ENCODE data around the gene GPR158.

Gene GPR158

DNA sequence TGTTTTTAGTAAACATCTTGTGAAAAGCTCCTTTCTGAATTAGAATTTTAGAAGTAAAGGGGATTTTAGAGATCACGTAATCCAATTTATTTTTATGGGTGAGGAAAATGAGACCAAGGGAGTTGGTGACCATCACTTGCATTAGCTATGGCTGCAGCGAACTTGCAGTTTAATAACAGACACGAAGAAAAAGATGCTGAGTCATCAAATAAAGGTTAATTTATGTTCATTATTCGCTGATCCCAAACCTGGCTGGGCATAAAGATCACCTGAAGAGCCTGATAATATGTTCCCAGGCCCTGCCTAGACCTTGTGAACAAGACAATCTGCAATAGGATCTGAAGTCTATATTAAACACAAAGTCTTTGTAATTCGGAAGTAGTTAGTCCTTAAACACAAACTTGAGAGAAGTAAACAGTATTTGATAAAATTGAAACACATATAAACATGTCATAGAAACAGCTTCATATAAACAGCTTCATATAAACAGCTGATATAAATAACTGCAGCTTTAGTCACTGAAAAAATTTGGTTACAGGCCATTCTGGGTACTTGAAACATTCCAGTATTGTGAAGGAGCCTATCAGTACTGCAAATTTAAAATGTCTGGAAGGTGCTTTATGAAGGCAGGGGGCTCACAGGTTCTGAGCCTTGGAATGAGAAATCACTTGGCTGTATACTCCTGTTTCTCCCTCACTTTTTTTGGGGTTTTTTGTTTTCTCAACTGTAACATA, 16.5 kb downstream of the GPR158 start:
- Histone ChIP-seq H3K36me3 (ENCODE audit: low read depth) (no peaks in the 10 kb centered on the region), H3K9me3 (ENCODE audit: severe bottlenecking) (no peaks in the 10 kb centered on the region), H3K4me1 (ENCODE audit: insufficient read depth, poor library complexity, severe bottlenecking) (no peaks in the 10 kb centered on the region), H3K27me3 (ENCODE audit: insufficient read depth, poor library complexity, severe bottlenecking) (peaks cover 11% of the 10 kb centered on the region), H3K4me3 (ENCODE audit: severe bottlenecking) (no peak overlapping the region), H3K27ac (ENCODE audit: poor library complexity, severe bottlenecking) (no peak overlapping the region)
- no peak for DNase-seq (ENCODE audit: low spot score)
- TF ChIP-seq, protein P1, sequence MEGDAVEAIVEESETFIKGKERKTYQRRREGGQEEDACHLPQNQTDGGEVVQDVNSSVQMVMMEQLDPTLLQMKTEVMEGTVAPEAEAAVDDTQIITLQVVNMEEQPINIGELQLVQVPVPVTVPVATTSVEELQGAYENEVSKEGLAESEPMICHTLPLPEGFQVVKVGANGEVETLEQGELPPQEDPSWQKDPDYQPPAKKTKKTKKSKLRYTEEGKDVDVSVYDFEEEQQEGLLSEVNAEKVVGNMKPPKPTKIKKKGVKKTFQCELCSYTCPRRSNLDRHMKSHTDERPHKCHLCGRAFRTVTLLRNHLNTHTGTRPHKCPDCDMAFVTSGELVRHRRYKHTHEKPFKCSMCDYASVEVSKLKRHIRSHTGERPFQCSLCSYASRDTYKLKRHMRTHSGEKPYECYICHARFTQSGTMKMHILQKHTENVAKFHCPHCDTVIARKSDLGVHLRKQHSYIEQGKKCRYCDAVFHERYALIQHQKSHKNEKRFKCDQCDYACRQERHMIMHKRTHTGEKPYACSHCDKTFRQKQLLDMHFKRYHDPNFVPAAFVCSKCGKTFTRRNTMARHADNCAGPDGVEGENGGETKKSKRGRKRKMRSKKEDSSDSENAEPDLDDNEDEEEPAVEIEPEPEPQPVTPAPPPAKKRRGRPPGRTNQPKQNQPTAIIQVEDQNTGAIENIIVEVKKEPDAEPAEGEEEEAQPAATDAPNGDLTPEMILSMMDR (IDR thresholded peaks at IDR 0.05; ENCODE audit: poor library complexity, severe bottlenecking): no peak
- no peak for ATAC-seq (ENCODE audit: low read depth)

DNA sequence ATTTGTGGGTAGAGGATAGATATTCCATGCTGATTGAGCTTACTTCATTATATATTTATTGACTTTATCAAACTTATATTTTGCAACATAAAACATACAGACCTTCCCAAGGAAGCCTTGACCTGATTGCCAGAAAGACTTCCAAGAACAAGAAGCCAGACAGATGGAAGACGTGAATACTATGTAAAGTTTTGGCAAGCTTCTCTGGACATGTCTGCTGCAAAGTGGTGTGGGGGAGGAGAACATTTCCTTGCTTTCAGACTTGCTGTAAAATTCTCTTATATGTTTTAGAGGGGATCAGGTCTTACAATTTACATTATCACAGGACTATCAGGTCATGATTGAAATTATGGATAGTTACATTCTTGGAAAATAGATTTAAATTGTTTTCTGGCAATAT, 23.4 kb downstream of the GPR158 start:
- Histone ChIP-seq H3K9me3 (ENCODE audit: severe bottlenecking) (no peaks in the 10 kb centered on the region), H3K27ac (ENCODE audit: poor library complexity, severe bottlenecking) (no peak overlapping the region), H3K4me1 (ENCODE audit: insufficient read depth, poor library complexity, severe bottlenecking) (no peaks in the 10 kb centered on the region), H3K4me3 (ENCODE audit: severe bottlenecking) (no peak overlapping the region), H3K27me3 (ENCODE audit: insufficient read depth, poor library complexity, severe bottlenecking) (peaks cover 5% of the 10 kb centered on the region), H3K36me3 (ENCODE audit: low read depth) (no peaks in the 10 kb centered on the region)
- ATAC-seq (ENCODE audit: low read depth) (no peak), DNase-seq (ENCODE audit: low spot score) (no peak)
- TF ChIP-seq, protein P1 (IDR thresholded peaks at IDR 0.05; ENCODE audit: poor library complexity, severe bottlenecking): no peak

DNA sequence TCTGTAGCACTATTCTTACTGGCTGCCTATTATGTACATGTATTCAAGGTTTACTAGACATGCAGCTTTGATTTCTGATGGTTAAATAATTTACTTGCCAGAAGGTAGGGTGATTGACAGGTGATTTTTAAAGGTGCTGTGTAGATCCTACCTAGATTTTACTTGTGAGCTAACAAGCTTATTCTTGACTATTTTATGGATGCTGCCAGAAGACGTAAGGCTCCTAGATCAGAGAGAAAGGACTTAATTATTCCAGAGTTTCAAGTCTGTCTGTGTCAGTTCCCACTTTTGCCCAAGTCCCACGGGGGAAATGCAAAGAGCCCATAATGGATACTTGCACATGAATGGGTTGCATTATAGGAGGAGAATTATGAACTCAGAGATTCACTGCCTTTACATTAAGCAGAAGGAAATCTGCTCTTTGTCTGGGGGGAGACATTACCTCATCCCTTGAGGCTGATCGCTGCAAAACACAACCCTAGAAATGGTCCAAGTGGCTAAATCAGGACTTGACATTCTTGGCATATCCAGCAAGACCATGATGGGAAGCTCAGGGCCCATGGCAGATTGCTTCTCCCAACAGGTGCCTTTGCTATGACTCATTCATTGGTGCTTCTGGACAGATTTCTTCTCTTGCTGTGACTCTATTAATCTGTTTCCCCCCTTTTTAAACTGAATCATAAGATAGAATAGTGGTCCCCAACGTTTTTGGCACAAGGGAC, 32.1 kb downstream of the GPR158 start:
- Histone ChIP-seq H3K4me3 (ENCODE audit: severe bottlenecking) (no peak overlapping the region), H3K9me3 (ENCODE audit: severe bottlenecking) (no peaks in the 10 kb centered on the region), H3K27ac (ENCODE audit: poor library complexity, severe bottlenecking) (no peak overlapping the region), H3K27me3 (ENCODE audit: insufficient read depth, poor library complexity, severe bottlenecking) (no peaks in the 10 kb centered on the region), H3K36me3 (ENCODE audit: low read depth) (no peaks in the 10 kb centered on the region), H3K4me1 (ENCODE audit: insufficient read depth, poor library complexity, severe bottlenecking) (no peaks in the 10 kb centered on the region)
- TF ChIP-seq, protein P1 (IDR thresholded peaks at IDR 0.05; ENCODE audit: poor library complexity, severe bottlenecking): no peak
- no peak for ATAC-seq (ENCODE audit: low read depth)
- no peak for DNase-seq (ENCODE audit: low spot score)

DNA sequence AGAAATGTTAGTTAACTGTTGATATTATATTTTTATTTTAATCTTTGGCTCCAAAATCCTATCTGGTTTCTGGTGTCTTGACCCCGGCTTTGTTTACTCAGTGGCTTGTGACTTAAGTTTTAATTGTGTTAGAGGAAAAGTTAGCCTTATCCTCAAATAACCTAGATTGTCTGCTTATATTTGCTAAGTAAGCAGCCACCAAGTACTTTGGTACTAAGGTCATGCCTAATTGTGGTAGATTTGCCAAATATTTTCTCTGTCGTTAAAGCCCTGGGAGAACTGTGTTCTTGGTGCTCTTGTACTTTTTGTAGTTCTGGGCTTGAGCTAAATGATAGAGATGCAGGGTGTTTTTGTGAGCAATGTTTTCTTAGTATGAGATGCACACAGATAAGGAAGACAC, 34.8 kb downstream of the GPR158 start:
- H3K4me1 ChIP-seq (ENCODE audit: insufficient read depth, poor library complexity, severe bottlenecking): no peaks in the 10 kb centered on the region
- H3K4me3 ChIP-seq (ENCODE audit: severe bottlenecking): no peak overlapping the region
- no peak overlapping the region for H3K27ac ChIP-seq (ENCODE audit: poor library complexity, severe bottlenecking)
- H3K27me3 ChIP-seq (ENCODE audit: insufficient read depth, poor library complexity, severe bottlenecking): no peaks in the 10 kb centered on the region
- DNase-seq (ENCODE audit: low spot score): no peak
- TF ChIP-seq, protein P1 (IDR thresholded peaks at IDR 0.05; ENCODE audit: poor library complexity, severe bottlenecking): no peak
- H3K9me3 ChIP-seq (ENCODE audit: severe bottlenecking): no peaks in the 10 kb centered on the region
- no peak for ATAC-seq (ENCODE audit: low read depth)
- H3K36me3 ChIP-seq (ENCODE audit: low read depth): no peaks in the 10 kb centered on the region

DNA sequence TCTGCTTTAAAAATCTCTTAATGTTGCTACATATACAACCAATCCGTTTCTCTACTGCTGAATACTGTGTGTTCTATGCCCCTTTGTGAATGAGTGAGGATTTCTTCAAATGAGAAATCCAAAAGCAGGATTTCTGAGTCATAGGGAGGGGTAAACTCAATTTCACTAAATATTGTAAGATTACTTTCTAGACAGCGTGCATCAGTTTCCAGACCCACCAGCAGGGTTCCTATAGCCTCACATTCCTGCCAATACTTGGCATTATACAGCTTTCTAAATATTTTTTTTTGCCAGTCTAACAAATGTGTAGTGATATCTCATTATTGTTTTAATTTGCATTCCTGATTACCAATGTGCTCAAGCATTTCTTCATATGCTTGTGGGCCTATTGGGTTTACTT, 35.5 kb downstream of the GPR158 start:
- H3K9me3 ChIP-seq (ENCODE audit: severe bottlenecking): no peaks in the 10 kb centered on the region
- ATAC-seq (ENCODE audit: low read depth): no peak
- H3K4me3 ChIP-seq (ENCODE audit: severe bottlenecking): no peak overlapping the region
- no peak overlapping the region for H3K27ac ChIP-seq (ENCODE audit: poor library complexity, severe bottlenecking)
- H3K36me3 ChIP-seq (ENCODE audit: low read depth): no peaks in the 10 kb centered on the region
- no peak for DNase-seq (ENCODE audit: low spot score)
- no peaks in the 10 kb centered on the region for H3K4me1 ChIP-seq (ENCODE audit: insufficient read depth, poor library complexity, severe bottlenecking)
- H3K27me3 ChIP-seq (ENCODE audit: insufficient read depth, poor library complexity, severe bottlenecking): no peaks in the 10 kb centered on the region
- TF ChIP-seq, protein P1 (IDR thresholded peaks at IDR 0.05; ENCODE audit: poor library complexity, severe bottlenecking): no peak

Measured in RWPE2 (cell line).